ENCODE measurements around the gene SERPINB5.

SERPINB5 gene

DNA sequence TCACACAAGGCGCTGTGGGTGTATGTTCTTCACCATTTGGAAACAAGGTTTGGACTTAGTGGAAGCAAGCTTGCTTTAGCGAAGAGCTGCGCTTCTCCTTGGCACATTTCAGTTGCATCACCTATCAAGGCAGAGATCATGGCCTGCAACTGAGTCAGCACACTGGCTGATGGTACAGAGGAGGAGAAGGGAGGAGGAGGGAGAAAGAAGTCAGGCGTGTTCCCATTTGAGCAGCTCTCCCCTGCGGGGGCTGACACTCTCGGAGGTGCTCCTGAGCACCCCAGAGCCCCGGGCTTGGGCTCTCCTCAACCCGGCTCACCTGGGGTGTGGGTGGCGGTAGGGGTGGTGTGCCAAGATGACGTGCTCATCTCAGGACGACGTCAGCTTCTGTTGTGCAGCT is 6.0 kb upstream of the SERPINB5 start:
- no peak for DNase-seq

DNA sequence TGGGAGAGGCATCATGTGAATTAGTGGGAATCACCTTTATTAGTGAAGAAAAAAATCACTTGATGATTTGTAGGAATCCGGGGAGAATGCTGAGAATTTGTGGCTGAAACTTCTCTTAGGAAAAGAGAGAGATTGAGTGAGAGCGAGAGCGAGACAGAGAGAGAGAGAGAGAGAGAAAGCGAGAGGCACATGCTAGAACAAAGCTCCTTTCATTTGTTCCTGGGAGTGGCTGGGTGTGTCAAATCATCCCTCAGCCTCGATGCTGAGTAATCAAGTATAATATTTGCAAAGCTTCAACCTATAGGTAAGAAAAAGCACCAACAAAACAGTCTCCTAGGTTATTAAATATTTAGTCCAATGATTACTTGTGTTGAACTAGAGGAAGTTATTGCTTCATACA is 4.4 kb upstream of the SERPINB5 start:
- DNase-seq: no peak

DNA sequence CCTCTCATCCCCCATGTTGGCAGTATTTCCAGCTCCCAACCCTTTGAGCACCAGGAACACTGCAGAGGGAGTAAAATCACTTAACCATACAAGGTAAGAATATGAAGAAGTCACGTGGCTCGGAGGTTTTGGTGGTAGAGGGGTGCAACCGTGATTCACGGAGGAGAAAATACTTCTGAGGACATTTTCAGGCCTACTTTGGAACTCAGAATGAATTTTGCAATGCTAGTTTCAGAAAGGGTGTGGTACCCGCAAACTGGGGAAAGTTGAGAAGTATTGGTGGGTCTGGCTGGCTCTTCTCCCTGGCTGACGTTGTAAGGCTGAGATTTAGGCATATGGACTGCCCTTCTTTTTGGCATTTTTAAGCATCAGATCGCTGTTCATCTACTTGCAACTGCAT is 442 bp downstream of the SERPINB5 start:
- DNase-seq: no peak

DNA sequence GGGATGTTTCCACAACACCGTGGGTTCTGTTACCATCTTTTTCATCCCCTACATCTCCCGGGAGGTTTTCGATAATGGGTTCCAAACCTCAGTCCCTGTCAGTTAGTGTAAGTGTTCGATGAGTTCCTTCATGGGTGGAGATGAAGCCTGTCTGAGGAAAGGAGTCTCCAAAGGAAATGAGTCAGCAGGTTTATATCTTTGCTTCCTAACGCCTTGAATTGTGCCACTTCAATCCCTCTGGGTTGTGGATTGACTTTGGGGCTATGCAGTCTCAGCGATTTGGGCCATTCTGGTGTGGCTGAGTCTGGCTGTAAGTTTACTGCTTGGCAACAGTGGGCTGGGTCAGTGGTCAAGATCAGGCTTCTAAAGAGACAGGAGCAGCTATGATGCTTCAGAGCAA is 1.2 kb downstream of the SERPINB5 start:
- DNase-seq: no peak

DNA sequence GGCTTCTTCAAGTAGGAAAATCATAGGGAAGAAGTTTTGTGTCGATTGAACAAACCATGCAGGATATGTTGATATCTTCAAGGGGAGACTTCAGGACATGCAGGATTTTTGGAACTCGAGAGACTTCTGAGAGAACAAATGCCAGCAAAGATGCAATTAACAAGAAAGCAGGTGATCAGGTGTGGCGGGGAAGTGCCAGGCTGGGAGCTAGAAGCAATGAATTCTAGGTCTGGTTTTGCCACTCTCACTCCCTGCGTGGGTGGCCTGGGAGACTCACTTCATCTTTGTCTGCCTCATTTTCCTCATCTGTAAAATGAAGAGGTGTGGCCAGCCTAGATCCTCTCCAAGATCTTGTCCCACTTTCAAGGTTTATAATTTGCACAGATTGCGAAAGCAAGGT is 3.1 kb downstream of the SERPINB5 start:
- no peak for DNase-seq

DNA sequence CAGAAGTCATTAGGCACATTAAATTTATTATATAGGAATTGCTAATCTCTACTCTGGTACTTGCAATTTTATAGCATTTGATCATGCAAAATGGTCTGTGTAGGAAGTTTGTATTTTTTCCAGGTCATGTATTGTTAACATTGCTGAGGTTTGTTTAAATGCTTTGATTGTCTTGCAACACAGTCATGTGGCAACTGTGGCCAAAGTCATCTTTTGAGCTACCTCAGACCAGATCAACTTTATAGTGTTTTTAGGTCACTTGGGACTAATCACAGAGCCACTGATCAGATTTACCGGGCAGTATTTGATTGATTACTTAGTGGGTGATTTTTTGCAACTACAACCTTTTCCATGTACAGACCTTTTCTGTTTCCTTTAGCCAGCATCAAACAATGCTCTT is 3.7 kb downstream of the SERPINB5 start:
- no peak for DNase-seq

DNA sequence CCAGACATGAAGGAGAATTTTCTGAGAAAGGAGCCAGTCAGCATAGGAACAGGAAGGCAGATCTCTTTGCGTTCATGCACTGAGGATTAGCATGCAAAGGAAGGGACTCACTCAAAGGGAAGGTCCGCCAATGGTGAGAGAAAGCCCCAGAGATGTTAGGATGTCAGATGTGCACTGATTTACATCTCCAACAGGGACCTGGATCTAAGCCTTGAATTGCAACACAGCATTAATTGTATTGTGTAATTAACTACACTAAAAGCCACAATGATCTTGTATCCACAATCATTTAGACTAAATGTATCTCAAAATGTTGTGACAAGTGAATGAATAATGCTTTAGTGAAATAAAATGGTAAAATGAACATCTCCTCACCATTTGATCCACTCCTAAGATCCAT is 4.2 kb downstream of the SERPINB5 start:
- no peak for DNase-seq

DNA sequence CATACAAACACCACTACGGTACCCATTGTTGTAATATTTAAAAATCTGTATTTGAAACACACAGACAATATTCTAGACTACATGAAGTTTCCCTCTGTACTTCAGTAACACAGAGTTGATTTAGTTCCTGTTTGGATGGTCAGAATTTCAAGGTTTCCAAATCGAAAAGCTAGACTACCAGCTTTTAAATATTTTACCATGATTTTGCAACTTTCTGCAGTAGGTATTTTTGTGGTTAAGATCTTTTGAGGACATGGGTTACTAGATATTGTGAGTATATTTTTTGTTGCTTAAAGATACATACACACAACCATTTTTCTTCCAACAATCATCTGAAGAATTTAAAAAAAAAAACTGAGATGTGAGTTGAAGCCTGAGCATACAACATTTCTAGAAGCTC is 10.9 kb downstream of the SERPINB5 start:
- DNase-seq: no peak

DNA sequence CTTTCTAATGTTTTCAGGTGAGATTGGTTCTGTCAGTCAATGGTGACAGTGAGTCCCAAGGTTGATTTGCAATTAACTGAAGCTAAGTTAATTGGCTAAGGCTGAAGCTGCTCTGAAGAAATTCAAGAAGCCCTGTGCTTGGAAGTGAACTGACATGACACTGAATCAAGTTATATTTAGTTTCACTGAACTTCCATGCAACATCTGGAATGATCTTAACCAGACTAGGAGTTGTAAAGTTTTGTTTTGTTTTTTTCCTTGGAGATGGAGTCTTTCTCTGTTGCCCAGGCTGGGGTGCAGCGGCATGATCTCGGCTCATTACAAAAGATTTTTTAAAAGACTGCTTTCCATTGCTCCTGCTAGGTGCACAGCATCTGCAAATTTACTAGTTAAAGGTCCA is 11.4 kb downstream of the SERPINB5 start:
- DNase-seq: no peak

DNA sequence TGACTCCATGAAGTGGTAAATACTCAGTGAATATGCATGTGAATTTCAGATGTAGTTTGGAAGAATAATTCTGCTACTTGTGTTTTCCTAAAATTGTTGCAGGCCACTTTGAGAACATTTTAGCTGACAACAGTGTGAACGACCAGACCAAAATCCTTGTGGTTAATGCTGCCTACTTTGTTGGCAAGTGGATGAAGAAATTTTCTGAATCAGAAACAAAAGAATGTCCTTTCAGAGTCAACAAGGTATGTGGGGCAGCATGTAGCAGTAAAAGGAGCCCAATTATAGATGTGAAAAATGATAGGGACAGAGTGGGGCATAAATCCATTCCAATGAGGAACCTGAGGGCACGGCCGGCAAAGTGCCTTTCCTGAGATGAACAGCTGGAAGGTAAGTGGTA is 16.1 kb downstream of the SERPINB5 start:
- no peak for DNase-seq

DNA sequence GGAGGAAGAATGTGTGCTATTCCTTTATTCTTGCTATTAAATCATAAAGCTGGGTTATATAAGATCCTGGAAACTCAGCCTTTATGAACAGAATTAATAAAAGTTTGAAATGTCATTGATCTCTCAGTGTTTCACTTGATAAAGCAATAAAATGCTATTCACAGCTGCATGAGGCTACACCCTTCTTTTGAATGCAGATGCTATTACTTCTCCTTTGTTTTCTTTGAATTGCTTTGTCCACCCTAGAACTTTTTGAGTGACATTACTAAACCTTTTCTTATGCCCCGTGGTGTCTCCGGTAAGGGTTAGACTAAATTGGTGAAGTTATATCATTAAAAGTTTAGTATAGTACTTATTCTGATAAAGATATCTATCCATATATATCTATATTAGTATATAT is 18.9 kb downstream of the SERPINB5 start:
- no peak for DNase-seq

DNA sequence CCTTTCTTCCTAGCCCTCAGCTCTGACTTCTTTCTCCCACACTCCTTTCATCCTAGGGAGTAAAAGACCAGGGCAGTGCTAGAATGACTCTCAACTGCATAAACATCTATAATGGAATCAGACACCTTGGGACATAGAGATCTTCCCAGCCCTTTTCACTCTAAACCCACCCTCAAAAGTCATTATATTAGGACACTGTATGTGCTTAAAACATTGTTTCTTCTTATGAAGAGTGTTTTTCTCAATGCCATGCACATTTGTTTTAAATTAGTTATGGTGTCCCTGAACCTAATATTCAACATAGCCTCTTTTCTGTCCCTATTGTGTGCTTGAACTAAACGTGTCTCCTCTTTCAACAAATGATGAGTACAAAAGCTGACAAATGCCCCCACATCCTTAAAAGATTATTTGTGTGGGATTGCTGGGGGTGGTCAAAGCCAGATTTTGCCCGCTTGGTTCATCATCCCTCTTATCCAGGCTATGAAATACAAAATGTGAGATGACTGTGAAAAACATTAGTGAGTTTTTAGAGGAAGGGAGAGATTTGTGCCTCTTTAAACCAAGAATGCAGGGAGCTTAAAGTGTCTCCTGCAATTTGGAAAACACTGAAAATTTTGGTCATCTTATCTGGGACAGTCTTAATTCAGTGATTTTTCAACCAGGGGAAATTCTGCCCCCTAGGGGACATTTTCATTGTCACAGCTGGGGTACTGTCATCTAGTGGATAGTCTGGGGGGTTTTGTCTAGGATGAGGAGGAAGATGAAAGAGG is 29.0 kb downstream of the SERPINB5 start:
- DNase-seq: no peak

DNA sequence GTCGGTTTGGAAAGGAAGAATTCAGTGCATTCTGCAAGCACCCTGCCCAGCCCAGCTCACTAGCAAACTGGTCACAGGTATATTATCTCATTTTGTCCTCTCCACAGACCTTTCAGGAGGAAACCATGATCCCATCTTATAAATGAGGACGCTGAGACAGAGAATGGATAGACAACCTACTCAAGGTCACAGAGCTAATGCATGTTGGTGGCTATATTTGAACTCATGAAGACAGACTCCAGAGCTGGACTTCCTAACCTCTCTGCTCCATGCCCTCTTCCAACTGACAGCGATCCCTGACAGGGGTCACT is 29.5 kb downstream of the SERPINB5 start:
- DNase-seq: no peak

DNA sequence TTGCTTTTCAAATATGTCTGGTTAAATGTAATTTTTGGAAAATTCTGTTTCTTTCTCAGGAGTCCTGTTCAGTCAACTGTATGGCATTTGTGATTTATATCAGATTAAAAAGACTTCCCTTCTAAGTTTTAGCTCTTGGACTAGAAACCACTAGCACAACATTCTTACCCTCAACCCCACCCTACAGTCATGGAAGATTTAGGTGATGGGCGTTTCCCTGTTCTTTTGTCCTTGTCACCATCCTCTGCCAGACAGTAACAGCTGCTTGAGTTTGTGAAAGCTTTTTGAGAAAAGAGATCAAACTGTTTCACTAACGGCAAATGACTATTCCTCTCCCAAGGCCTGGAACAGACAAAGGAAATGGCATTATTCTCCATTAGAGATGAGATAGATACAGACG is 31.8 kb downstream of the SERPINB5 start:
- no peak for DNase-seq

DNA sequence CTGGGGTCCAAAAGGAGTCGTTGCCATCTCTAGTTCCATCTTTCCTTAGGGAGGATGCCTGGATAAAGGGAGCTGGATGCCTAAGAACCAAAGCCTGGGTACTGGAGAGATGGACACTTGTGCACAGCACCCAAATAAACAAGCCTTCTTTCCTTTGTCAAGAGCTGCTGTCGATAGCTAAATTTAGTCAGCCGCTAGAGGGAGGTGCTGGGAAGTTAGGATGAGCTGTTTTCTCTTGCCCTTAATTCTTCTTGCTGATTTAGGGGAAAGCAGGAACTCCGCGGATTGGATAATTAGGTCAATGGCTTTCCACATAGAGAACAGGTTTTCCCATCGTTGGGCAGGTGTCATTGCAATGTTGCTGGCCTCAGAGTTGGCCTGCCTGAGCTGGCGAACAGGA is 34.5 kb downstream of the SERPINB5 start:
- no peak for DNase-seq

DNA sequence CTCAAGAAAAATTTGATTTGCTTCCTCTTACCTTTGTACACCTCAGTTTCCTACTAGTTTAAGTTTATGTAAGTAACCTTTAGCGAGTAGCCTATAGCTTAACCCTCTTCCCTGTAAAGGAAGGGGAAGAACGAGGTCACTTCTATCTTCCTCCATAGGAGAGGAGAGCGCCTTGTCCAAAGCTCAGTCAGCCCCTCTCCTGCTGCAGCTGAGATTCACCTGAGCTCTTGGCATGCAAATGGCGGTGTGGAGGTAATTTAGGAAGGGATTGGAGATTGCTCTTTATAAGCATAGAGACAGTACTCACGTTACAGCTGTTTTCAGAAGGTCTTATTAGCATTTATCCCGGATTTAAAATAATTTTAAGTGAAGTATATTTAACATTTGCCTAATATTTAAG is 37.6 kb downstream of the SERPINB5 start:
- DNase-seq: no peak

DNA sequence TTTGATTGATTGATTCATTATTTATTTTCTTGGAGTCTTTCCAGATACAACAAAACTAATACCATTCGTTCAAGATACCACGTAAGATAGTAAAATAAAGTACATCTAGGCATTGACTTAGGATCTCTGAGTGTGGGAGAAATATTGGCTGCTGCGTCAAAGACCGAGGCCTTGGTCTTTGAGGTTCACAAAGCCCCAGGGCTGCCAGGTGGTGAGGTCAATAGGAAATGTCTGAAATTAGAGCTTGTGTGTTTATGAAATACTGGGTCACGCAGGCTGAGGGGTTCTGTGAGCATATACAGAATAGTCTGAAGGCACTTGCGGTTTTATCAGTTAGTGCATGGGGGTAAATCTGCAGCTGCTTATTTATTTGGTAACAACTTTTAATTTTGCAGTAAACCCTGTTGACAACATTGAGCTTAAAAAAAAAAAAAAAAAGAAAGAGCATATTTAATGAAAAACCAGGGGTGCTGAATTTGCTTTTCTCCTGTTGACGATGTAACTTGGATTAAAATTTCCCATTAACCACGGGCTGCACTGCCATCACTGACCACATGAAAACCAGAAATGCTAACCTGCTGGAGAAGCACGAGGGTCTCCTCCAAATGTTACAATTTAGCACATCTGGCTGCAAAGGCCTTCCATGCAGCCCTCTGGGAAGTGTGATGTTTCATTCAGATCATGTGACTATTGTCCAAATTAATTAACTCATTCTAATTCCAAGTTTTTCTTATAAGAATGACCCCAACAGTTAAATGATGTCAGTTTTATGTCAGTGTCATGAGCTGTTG is 38.3 kb downstream of the SERPINB5 start:
- DNase-seq: no peak

DNA sequence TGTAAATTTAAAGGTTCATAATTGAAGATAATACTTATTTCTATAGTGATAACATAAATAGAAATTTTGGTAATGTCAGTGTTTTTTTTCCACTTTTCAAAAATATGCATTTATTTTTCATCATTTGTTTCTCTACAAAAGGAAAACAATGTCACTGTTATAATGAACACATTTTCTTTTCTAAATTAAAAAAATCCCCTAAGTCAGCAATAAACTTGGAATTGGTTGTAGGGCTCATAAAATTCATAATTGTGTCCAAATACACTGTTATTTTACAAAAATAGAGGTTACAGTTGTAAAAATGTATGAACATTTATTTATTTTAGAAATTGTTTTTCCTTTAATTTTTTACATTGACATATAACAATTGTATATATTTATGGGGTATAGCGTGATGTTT is 39.0 kb downstream of the SERPINB5 start:
- no peak for DNase-seq

DNA sequence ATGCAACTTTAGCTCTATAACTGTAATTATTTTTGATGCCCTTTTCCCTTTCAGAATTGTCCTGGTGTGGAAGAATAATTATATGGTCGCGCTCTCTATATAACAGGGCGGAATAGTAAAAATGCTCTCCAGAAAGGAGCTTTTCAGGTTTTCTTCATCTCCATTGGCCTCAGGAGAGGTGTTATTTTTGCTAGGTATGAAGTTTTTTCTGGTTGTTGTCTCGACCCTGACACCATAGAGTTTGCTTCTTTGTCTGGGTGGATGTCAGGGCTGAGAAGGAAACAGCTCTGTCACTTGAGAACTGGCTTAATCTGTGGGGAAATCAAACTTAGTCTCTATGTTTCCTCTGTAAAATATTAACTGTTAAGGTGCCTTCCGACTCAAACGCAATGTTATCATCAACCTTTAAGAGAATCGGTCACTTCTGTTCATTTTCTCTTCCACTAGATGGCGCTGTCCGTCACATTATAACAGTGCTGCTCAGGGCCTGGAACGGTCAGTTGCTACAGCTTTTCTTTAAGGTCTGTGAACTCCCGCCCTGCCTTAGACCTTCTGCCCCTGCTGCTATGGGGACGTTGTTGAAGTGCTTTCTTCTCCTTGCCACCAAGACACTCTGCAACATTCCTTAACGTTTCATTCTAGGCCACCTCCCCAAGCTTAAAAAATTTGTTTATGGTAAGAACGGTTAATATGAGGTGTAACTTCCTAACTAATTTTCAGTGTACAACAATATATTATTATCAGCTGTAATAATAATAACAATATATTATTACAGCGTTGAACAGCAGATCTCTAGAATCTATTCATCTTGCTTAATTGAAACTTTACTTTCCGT is 41.6 kb downstream of the SERPINB5 start:
- DNase-seq: peak; percentile 37

DNA sequence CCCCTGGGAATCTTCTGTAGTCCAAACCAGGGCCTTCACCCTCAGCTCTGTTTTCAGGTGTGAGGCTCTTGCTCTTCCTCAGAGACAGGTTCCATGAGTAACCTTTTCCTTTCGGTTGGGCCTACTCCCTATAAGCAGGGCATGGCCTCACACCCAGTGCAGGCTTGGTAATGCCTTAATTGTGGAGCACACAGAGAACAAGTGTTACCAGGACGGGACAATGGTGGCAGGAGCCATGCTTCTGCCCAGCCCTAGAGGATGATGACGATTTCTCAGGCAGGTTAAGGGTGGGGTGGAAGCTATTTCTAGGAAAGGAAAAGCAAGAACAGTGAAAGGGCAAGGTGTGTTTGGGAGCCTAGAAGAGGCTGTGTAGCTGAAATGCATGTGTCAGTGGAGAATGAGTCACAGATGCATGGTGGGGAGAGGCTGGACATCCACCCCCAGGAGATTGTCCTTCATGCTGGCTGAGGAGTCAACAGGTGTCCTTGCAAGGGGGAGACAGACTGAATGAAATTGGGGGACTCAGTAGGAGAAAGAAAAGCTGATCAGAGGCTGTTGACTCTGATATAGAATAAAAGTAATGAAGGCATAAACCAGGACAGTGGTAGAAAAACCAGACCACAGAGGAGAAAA is 43.4 kb downstream of the SERPINB5 start:
- DNase-seq: no peak

DNA sequence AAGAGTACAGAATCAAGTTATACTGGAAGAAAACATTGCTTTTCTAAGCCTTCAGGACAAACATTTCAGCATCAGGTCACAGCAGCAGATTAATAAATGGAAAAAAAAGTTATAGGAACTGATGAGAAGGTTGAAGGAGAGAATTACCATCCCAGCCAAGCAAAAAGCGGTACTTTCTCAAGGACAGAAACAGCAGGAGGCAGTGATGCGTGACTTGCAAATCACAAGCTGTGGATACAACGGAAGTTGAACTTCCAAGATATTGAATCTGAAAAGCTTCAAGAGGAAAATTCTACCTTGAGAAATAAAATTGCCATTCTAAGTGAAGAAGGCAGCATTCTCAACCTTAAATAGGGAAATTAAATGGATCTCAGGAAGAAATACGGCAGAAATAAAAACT is 46.9 kb downstream of the SERPINB5 start:
- no peak for DNase-seq

DNA sequence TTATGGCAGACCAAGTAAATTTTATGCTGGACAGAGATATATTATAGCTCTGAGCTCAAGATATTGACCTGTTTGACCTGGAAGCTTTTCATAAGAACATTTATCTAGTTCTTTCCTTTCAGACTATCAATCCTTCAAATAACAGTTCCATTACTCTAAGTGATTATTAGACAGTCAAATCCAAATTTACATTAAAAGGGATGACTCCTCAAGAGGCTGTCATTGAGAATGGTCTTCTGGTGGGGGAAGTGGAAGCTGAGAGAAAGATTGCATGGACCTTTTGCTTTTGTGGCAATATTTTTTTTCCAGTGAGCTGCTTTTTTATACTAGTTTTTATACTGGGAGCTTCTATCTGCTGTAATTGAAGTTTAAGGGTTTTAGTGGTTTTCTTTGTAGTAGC is 50.5 kb downstream of the SERPINB5 start:
- no peak for DNase-seq

DNA sequence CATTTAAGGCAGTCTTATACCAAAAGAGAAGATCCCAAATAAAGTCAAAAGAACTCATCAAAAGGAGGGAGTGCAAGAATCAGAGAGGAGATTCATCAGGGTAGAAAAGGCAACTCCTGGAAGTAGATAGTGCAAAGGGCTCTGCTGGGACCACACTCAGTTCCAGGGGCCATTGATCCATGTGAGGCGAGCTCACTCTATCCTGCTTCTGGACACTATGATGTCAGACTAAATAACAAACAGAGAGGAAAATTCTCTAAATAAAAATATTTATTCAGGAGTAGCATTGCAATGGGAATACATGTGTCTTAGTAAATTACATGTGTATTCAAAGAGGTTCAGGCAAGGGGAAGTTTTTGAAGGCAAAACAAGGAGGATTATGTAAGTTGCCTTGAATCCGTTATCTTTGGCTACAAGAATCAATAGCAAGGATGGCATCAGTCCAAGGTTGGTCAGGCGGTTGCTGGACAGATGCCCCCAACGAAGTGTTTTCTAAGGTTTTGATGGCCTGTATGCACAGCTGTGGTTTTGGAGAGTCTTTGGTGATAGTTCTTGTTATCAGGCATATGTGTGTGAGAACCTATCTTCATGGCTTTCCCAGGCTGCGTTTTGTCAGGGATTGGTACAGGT is 52.2 kb downstream of the SERPINB5 start:
- no peak for DNase-seq
